Parathyroid adenoma (tissue), 2 donors: ENCODE data around the gene TIAM2.
"Not testable (repeated sequence)": the region's sequence is repeated elsewhere in the genome, so short reads cannot be mapped to it uniquely, and the experiment has no call there.

Source experiments
- H2AFZ ChIP-seq: fragments of 300-600 bp; sonication (generic); one replicate; pipeline ENCODE4 v1.7.0; 2017; ENCODE audit warnings: antibody characterized with exemption, mild to moderate bottlenecking
- H3K27ac ChIP-seq: fragments of 300-600 bp; sonication (generic); one replicate; pipeline ENCODE4 v1.7.0; 2017
- H3K27me3 ChIP-seq: fragments of 300-600 bp; sonication (generic); one replicate; pipeline ENCODE4 v1.7.0; 2017; ENCODE audit warnings: low read length; ENCODE audit not compliant: control insufficient read depth, insufficient read depth
- H3K36me3 ChIP-seq: fragments of 300-600 bp; sonication (generic); one replicate; pipeline ENCODE4 v1.7.0; 2017; ENCODE audit warnings: low read length; ENCODE audit not compliant: control insufficient read depth, insufficient read depth
- H3K4me1 ChIP-seq: fragments of 300-600 bp; sonication (generic); one replicate; pipeline ENCODE4 v1.7.0; 2017; ENCODE audit warnings: control low read depth
- H3K4me2 ChIP-seq: fragments of 300-600 bp; sonication (generic); one replicate; pipeline ENCODE4 v1.7.0; 2017; ENCODE audit warnings: low read length
- H3K4me3 ChIP-seq: fragments of 300-600 bp; sonication (generic); one replicate; pipeline ENCODE4 v1.7.0; 2017; ENCODE audit warnings: low read depth, low read length
- H3K79me2 ChIP-seq: fragments of 300-600 bp; sonication (generic); one replicate; pipeline ENCODE4 v1.7.0; 2017; ENCODE audit warnings: control low read depth
- H3K9ac ChIP-seq: fragments of 300-600 bp; sonication (generic); one replicate; pipeline ENCODE4 v1.7.0; 2017; ENCODE audit warnings: mild to moderate bottlenecking
- H3K9me3 ChIP-seq: fragments of 300-600 bp; sonication (generic); one replicate; pipeline ENCODE4 v1.7.0; 2017; ENCODE audit warnings: low read length; ENCODE audit not compliant: control insufficient read depth
- TF ChIP-seq, protein P1 (sequence below): fragments of 300-600 bp; sonication (generic); IDR thresholded peaks from one replicate; pipeline ENCODE4 v1.7.0; 2017; ENCODE audit warnings: antibody characterized with exemption, mild to moderate bottlenecking
- donor health status: primary hyperparathyroidism.

Gene TIAM2

DNA sequence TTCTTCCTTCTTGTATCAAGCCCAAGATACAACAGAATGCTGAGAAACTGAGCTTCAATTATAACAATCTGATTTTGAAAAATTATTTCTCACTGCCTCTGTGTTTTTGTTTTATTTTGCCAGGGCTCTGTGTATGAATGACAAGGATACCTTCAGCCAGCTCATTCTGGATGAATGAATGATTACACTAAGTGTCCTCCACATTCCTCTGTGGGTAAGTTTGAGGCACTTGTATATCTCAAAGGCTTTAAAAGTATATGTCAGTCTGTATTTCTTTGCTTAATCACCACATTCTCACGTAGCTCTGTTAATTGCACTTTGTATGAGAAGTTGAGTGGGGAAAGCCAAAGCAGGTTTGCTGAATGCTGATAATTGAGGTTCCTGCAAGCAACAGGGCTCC, 95.1 kb downstream of the TIAM2 start:
- Histone ChIP-seq H3K27ac (no peak overlapping the region), H3K36me3 (no peaks in the 10 kb centered on the region), H3K4me1 (no peaks in the 10 kb centered on the region), H2AFZ (no peak overlapping the region), H3K4me3 (no peak overlapping the region), H3K4me2 (no peak overlapping the region), H3K79me2 (no peaks in the 10 kb centered on the region), H3K27me3 (no peaks in the 10 kb centered on the region), H3K9ac (no peak overlapping the region), H3K9me3 (no peaks in the 10 kb centered on the region)
- TF ChIP-seq, protein P1, sequence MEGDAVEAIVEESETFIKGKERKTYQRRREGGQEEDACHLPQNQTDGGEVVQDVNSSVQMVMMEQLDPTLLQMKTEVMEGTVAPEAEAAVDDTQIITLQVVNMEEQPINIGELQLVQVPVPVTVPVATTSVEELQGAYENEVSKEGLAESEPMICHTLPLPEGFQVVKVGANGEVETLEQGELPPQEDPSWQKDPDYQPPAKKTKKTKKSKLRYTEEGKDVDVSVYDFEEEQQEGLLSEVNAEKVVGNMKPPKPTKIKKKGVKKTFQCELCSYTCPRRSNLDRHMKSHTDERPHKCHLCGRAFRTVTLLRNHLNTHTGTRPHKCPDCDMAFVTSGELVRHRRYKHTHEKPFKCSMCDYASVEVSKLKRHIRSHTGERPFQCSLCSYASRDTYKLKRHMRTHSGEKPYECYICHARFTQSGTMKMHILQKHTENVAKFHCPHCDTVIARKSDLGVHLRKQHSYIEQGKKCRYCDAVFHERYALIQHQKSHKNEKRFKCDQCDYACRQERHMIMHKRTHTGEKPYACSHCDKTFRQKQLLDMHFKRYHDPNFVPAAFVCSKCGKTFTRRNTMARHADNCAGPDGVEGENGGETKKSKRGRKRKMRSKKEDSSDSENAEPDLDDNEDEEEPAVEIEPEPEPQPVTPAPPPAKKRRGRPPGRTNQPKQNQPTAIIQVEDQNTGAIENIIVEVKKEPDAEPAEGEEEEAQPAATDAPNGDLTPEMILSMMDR = no peak

DNA sequence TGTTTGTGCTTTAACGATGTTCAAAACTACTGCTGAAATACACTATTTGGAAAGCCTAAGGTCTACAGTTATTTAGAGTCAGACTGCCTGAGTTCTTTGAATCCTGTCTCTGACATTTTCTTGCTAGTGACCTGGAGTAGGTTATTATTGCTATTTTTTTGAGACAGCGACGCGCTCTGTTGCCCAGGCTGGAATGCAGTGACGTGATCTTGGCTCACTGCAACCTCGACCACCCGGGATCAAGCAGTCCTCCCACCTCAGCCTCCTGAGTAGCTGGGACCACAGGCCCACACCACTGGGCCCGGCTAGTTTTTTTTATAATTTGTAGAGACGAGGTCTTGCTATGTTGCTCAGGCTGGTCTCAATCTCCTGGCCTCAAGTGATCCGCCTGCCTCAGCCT, 96.6 kb downstream of the TIAM2 start:
- H3K27ac ChIP-seq = no peak overlapping the region
- TF ChIP-seq, protein P1 = no peak
- H3K27me3 ChIP-seq = no peaks in the 10 kb centered on the region
- H3K9me3 ChIP-seq = no peaks in the 10 kb centered on the region
- no peaks in the 10 kb centered on the region for H3K79me2 ChIP-seq
- H3K36me3 ChIP-seq = no peaks in the 10 kb centered on the region
- H2AFZ ChIP-seq = no peak overlapping the region
- H3K4me3 ChIP-seq = no peak overlapping the region
- no peak overlapping the region for H3K4me2 ChIP-seq
- H3K4me1 ChIP-seq = no peaks in the 10 kb centered on the region
- H3K9ac ChIP-seq = no peak overlapping the region

DNA sequence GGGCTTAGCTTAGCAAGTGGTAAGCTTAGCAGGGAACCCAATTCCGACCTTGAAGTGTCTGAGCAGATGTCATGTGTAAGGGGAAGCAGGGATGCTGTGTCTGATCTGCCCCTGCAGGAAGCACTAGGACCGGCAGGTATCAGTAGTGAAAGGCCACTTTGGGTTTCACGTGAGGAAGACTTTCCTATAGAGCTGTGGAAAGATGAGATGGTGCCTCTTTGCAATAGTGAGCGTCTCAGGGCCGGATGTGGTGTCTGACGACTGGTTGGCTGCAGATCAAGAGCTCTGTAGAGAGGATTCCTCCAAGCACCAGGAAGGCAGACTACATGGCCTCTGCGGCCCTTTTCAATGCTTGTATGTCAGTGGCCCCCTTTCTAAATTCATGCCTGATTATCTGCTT, 98.3 kb downstream of the TIAM2 start:
- H3K4me1 ChIP-seq = no peaks in the 10 kb centered on the region
- H3K4me3 ChIP-seq = no peak overlapping the region
- TF ChIP-seq, protein P1 = no peak
- no peak overlapping the region for H3K4me2 ChIP-seq
- no peaks in the 10 kb centered on the region for H3K27me3 ChIP-seq
- no peaks in the 10 kb centered on the region for H3K9me3 ChIP-seq
- no peak overlapping the region for H3K27ac ChIP-seq
- H3K9ac ChIP-seq = no peak overlapping the region
- H3K79me2 ChIP-seq = no peaks in the 10 kb centered on the region
- H2AFZ ChIP-seq = no peak overlapping the region
- no peaks in the 10 kb centered on the region for H3K36me3 ChIP-seq

DNA sequence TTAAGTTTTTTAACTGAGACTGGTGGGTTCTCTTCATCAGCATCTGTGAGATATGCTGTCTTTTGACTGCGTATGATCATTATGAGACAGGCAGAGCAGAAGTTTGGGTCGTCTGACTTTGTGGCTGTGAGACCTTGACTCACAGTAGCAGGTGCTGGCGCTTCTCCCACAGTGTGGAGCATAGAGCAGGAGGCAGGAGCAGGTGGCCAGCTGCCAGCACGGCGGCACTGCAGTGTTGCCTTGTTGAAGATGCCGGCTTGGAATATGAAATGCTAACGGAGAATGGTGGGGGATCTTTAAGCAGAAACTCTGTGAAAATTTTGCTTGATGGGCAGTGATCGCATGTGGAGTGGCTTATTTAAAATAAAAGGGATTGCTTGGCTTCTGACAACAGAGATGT, 105.0 kb downstream of the TIAM2 start:
- Histone ChIP-seq H3K9ac (no peak overlapping the region), H3K79me2 (no peaks in the 10 kb centered on the region), H3K27ac (no peak overlapping the region), H3K36me3 (no peaks in the 10 kb centered on the region), H3K4me1 (no peaks in the 10 kb centered on the region), H3K4me3 (no peak overlapping the region), H3K27me3 (no peaks in the 10 kb centered on the region), H2AFZ (no peak overlapping the region), H3K4me2 (no peak overlapping the region), H3K9me3 (no peaks in the 10 kb centered on the region)
- TF ChIP-seq, protein P1 = no peak

GRCh38 chr6:155100591-155100990, 105.5 kb downstream of the TIAM2 start:
- Histone ChIP-seq H3K79me2 (no peaks in the 10 kb centered on the region), H3K4me3 (no peak overlapping the region), H3K36me3 (no peaks in the 10 kb centered on the region), H3K9me3 (no peaks in the 10 kb centered on the region), H3K27me3 (no peaks in the 10 kb centered on the region), H3K4me1 (no peaks in the 10 kb centered on the region), H3K9ac (no peak overlapping the region), H3K27ac (no peak overlapping the region), H2AFZ (no peak overlapping the region), H3K4me2 (no peak overlapping the region)
- TF ChIP-seq, protein P1 = no peak

GRCh38 chr6:155103083-155103645, 108.0 kb downstream of the TIAM2 start:
- not testable (repeated sequence) for H3K9me3 ChIP-seq, H3K9ac ChIP-seq, H3K4me1 ChIP-seq, H3K4me2 ChIP-seq, H3K4me3 ChIP-seq, H3K79me2 ChIP-seq, H2AFZ ChIP-seq, H3K36me3 ChIP-seq, H3K27me3 ChIP-seq, H3K27ac ChIP-seq
